Activated CD8-positive, alpha-beta T cell treated with anti-CD3 and anti-CD28 coated beads for 36 hours (primary cell): ENCODE measurements around the gene TARDBP. TPM values are rescaled to one million over a fixed set of nuclear protein-coding genes. Genes with fewer than 3 reads are reported as not detected.

Source experiments
- ATAC-seq: fragments of 200-7000 bp; cut with Tn5 transposase; one replicate; pipeline ENCODE4 v1.10.0; 2021; ENCODE audit warnings: mild to moderate bottlenecking, moderate library complexity
- CTCF ChIA-PET: fragments of 350-600 bp; sonication (Branson Sonifier 250); formaldehyde crosslinking; loops from one replicate; lab custom pipeline; 2021; ENCODE audit warnings: antibody characterized with exemption; lab: Charles Lee
- POLR2A ChIA-PET: fragments of 350-600 bp; sonication (Branson Sonifier 250); formaldehyde crosslinking; loops from one replicate; lab custom pipeline; 2021; ENCODE audit warnings: antibody characterized with exemption; lab: Charles Lee
- DNase-seq: peaks from one replicate; pipeline ENCODE4 v3.0.0-alpha.2; 2020
- H3K27ac Mint-ChIP-seq: one replicate; pipeline ENCODE4 v1.8.0; 2021; ENCODE audit warnings: mild to moderate bottlenecking, mixed read lengths
- H3K27me3 Mint-ChIP-seq: one replicate; pipeline ENCODE4 v1.8.0; 2021; ENCODE audit warnings: mixed read lengths
- H3K36me3 Mint-ChIP-seq: one replicate; pipeline ENCODE4 v1.8.0; 2021; ENCODE audit warnings: low read depth, mixed read lengths
- H3K4me1 Mint-ChIP-seq: one replicate; pipeline ENCODE4 v1.8.0; 2021; ENCODE audit warnings: low read depth, mixed read lengths
- H3K4me3 Mint-ChIP-seq: one replicate; pipeline ENCODE4 v1.8.0; 2021; ENCODE audit warnings: mild to moderate bottlenecking, moderate library complexity, mixed read lengths
- H3K9me3 Mint-ChIP-seq: one replicate; pipeline ENCODE4 v1.8.0; 2021; ENCODE audit warnings: mixed read lengths
- CTCF ChIP-seq: fragments of 200-600 bp; IDR thresholded peaks from one replicate; pipeline ENCODE4 v1.8.0; 2022; ENCODE audit warnings: antibody characterized with exemption, mild to moderate bottlenecking
- intact Hi-C: fragments of 100-400 bp; cut with micrococcal nuclease; formaldehyde crosslinking; loops from one replicate; pipeline ENCODE4 v1.10.0; 2022
- total RNA-seq, 2 experiments: library from RNA; stranded (reverse); gene quantifications; one replicate each; pipeline ENCODE4 v1.2.3, GENCODE V29; 2021

TARDBP gene
- total RNA-seq, 2 experiments from 2014 or later: 152 to 163 TPM

GRCh38 chr1:10969267-10969970 lies 43.0 kb upstream of the TARDBP start:
- Mint-ChIP-seq H3K9me3 (no peaks in the 10 kb centered on the region), H3K4me3 (no peak overlapping the region), H3K4me1 (peaks cover 18% of the 10 kb centered on the region), H3K27me3 (peaks cover 7% of the 10 kb centered on the region), H3K27ac (no peak overlapping the region), H3K36me3 (no peaks in the 10 kb centered on the region)
- ATAC-seq: no peak
- no peak for DNase-seq
- ChIA-PET POLR2A (no interaction called here), CTCF (interaction anchor here (1.6 kb wide), 1 partner anchor 462 kb away, joined by 6 read pairs; no protein-coding TSS in a partner anchor)
- no peak for TF ChIP-seq CTCF
- intact Hi-C loops: no loop called here

DNA sequence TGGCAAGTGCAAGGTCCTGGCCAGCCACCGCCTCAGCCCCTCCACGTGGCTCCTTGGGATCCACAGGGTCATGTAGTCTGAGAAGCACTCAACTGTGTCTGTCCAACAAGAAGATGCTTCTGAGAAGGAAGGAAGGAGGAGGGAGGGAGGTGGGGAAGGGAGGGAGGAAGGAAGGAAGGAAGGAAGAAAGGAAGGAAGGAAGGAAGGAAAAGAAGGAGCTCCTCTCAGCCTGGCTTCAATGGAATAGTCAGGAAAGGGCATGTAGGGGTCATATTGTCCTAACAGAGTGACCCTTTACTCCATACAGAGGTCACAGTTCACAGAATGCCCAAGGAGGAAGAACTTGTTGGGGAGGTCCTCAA lies 42.5 kb upstream of the TARDBP start:
- ChIA-PET POLR2A (no interaction called here), CTCF (no interaction called here)
- H3K27ac Mint-ChIP-seq: no peak overlapping the region
- no peak for DNase-seq
- H3K36me3 Mint-ChIP-seq: no peaks in the 10 kb centered on the region
- peaks cover 7% of the 10 kb centered on the region for H3K27me3 Mint-ChIP-seq
- peaks cover 15% of the 10 kb centered on the region for H3K4me1 Mint-ChIP-seq
- no peak overlapping the region for H3K4me3 Mint-ChIP-seq
- intact Hi-C loops: no loop called here
- no peaks in the 10 kb centered on the region for H3K9me3 Mint-ChIP-seq
- ATAC-seq: no peak
- no peak for TF ChIP-seq CTCF

DNA sequence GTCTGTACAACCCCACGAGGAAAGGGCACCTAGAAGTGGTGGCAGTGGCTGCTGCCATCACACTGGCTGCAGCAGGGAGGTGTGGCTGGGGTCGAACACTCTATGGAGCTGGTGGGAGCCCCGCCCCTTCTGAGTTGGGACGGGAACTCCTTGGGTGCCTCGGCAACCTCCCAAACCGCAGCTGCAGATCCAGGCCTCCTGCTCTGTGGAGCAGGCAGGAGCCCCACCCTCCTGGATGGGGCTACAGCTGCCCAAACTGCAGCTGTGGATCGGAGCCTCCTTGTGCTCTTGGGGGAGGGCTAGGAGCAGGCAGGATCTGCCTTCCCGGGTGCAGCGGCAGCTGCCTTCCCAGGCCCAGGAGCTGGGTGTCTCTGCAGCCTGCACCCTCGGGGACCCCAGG lies 38.9 kb upstream of the TARDBP start:
- CTCF ChIA-PET: interaction anchor here (1.1 kb wide), 1 partner anchor 9 kb away, joined by 3 read pairs; a partner anchor contains a TSS
- Mint-ChIP-seq H3K4me3 (no peak overlapping the region), H3K9me3 (no peaks in the 10 kb centered on the region), H3K27ac (no peak overlapping the region), H3K27me3 (peaks cover 6% of the 10 kb centered on the region), H3K36me3 (no peaks in the 10 kb centered on the region), H3K4me1 (no peaks in the 10 kb centered on the region)
- intact Hi-C loops: no loop called here
- no peak for TF ChIP-seq CTCF
- ATAC-seq (no peak), DNase-seq (no peak)
- POLR2A ChIA-PET: no interaction called here

DNA sequence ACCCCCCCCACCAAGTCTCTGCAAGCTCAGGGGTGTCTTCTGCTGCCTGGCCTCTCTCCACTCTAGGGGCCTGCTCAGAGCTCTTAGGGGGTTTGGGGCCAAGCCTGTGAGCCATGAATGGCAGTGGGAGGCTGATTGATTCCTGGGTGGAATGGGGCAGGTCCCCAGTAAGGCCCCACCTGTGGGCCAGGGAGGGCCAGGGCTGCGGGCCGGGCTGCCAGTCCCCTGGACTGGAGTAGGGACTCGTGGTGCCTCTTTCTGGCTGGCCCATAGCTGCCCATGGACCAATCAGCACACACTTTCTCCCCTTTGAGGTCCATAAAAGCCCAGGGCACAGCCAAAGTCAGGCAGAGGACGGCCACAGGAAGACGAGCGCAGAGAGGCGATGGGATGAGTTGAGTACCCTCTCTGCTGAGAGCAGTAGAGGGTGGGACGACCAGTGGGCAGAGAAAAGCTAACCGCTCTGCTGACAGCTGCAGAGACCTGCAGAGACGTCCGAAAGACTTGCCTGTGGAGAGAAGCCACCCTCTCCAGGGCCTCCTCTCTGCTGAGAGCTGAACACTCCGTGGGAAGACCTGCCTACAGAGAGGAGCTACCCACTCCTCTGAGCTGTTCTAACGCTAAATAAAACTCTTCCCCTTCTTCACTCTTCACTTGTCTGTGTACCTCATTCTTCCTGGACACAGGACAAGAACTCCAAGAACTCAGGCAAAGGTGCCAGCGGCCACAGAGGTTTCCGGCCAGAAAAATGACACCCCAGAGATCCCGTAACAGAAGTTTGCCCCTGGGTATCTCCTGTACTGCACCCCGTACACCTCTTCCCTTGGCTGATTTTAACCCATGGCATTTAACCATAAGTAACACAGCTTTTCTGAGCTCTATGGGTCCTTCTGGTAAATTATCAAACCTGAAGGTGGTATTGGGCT lies 38.2 kb upstream of the TARDBP start:
- ChIA-PET POLR2A (no interaction called here), CTCF (interaction anchor here (1.1 kb wide), 1 partner anchor 8 kb away, joined by 3 read pairs; a partner anchor contains a TSS)
- DNase-seq: no peak
- no peak for TF ChIP-seq CTCF
- intact Hi-C loops: no loop called here
- Mint-ChIP-seq H3K4me3 (no peak overlapping the region), H3K4me1 (no peaks in the 10 kb centered on the region), H3K27me3 (peaks cover 8% of the 10 kb centered on the region), H3K9me3 (no peaks in the 10 kb centered on the region), H3K27ac (no peak overlapping the region), H3K36me3 (no peaks in the 10 kb centered on the region)
- no peak for ATAC-seq
